Erythroblast (primary cell): ENCODE data around the gene DCAF4.

ENCODE experiments used
- GATA1 ChIP-seq: IDR thresholded peaks from 2 replicates; pipeline ENCODE4 v1.6.1; 2011; ENCODE audit warnings: low read depth, mild to moderate bottlenecking, control low read depth, low read length, moderate library complexity
- POLR2A ChIP-seq: IDR thresholded peaks from 2 replicates; pipeline ENCODE4 v1.6.1; 2011; ENCODE audit warnings: mild to moderate bottlenecking, low read length

DNA sequence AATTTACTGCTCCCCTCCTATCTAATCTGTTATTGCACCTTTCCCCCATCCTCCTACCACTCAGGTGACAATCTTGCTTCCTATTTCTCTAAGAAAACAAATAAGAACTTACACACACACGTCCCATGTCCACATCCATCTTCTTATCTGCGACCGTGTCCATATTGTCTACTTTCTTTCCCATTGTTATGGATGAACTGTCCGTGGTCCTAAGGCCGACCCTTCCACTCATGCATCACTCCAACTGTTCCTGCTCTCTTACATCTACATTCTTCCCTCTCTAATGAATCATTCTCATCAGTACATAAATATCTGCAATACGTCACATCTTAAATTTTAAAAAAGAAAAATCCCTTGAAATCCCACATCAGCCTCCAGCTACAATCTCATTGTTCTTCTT, 70.7 kb downstream of the DCAF4 start:
- TF ChIP-seq POLR2A (no peak), GATA1 (no peak)
